Measurements from ENCODE around the gene TAAR1. TPM values are rescaled to one million over a fixed set of nuclear protein-coding genes. Genes with fewer than 3 reads are reported as not detected.

Gene TAAR1
- total and polyA plus RNA-seq, 10 of the 15 experiments (the other 5 are each of a cell fraction or from before 2014, with no cell fraction given), result not detected

DNA sequence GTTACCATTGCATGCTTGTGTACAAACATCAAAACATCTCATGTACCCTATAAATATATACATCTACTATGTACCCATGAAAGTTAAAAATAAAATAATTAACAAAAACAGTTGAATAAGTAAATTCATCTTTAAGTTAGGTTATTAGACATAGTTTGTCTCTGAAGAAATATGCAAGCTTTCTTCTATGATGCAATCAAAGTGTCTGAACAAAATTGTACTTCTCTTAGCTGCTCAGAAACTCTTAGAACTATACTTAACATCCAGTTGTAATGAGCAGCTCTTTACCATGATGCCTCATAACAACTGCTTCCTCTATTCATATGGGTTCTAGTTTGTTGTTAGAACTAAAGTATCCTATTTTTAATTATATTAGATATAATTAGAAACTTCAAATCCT is 49.0 kb upstream of the TAAR1 start:
- ChIA-PET RAD21 (ENCODE audit: unreplicated experiment) (no interaction called here), CTCF (interaction anchor here (0.7 kb wide), 1 partner anchor 8 kb away, joined by 3 read pairs; no protein-coding TSS in a partner anchor), POLR2A (no interaction called here), SMC1A (ENCODE audit: uncharacterized antibody, unreplicated experiment) (no interaction called here)
- TF ChIP-seq, protein P1, sequence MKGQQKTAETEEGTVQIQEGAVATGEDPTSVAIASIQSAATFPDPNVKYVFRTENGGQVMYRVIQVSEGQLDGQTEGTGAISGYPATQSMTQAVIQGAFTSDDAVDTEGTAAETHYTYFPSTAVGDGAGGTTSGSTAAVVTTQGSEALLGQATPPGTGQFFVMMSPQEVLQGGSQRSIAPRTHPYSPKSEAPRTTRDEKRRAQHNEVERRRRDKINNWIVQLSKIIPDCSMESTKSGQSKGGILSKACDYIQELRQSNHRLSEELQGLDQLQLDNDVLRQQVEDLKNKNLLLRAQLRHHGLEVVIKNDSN (IDR thresholded peaks at IDR 0.05; ENCODE audit: borderline replicate concordance, extremely low read length, insufficient read depth, low read depth, low read length), result no peak
- no peak for TF ChIP-seq SIX5 (IDR thresholded peaks at IDR 0.05; ENCODE audit: low read depth, low read length, severe bottlenecking)
- TF ChIP-seq YY1 (IDR thresholded peaks at IDR 0.05; ENCODE audit: low read depth, low read length), result no peak
- TF ChIP-seq NFYB (IDR thresholded peaks at IDR 0.05; ENCODE audit: insufficient read depth, low read depth, low read length), result no peak
- TF ChIP-seq PAX8 (IDR thresholded peaks at IDR 0.05), result no peak
- TF ChIP-seq SPI1 (IDR thresholded peaks at IDR 0.05; ENCODE audit: borderline replicate concordance, insufficient read depth, low read depth, low read length), result no peak
- TF ChIP-seq BHLHE40 (IDR thresholded peaks at IDR 0.05; ENCODE audit: borderline replicate concordance in 1 of 2, low read depth in 2 of 2, low read length in 1 of 2), result no peak
- TF ChIP-seq, protein P2, sequence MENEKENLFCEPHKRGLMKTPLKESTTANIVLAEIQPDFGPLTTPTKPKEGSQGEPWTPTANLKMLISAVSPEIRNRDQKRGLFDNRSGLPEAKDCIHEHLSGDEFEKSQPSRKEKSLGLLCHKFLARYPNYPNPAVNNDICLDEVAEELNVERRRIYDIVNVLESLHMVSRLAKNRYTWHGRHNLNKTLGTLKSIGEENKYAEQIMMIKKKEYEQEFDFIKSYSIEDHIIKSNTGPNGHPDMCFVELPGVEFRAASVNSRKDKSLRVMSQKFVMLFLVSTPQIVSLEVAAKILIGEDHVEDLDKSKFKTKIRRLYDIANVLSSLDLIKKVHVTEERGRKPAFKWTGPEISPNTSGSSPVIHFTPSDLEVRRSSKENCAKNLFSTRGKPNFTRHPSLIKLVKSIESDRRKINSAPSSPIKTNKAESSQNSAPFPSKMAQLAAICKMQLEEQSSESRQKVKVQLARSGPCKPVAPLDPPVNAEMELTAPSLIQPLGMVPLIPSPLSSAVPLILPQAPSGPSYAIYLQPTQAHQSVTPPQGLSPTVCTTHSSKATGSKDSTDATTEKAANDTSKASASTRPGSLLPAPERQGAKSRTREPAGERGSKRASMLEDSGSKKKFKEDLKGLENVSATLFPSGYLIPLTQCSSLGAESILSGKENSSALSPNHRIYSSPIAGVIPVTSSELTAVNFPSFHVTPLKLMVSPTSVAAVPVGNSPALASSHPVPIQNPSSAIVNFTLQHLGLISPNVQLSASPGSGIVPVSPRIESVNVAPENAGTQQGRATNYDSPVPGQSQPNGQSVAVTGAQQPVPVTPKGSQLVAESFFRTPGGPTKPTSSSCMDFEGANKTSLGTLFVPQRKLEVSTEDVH (IDR thresholded peaks at IDR 0.05; ENCODE audit: low read depth, partially characterized antibody), result no peak
- TF ChIP-seq, protein P3, sequence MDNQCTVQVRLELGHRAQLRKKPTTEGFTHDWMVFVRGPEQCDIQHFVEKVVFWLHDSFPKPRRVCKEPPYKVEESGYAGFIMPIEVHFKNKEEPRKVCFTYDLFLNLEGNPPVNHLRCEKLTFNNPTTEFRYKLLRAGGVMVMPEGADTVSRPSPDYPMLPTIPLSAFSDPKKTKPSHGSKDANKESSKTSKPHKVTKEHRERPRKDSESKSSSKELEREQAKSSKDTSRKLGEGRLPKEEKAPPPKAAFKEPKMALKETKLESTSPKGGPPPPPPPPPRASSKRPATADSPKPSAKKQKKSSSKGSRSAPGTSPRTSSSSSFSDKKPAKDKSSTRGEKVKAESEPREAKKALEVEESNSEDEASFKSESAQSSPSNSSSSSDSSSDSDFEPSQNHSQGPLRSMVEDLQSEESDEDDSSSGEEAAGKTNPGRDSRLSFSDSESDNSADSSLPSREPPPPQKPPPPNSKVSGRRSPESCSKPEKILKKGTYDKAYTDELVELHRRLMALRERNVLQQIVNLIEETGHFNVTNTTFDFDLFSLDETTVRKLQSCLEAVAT (IDR thresholded peaks at IDR 0.05), result no peak
- no peak for TF ChIP-seq TCF12 (IDR thresholded peaks at IDR 0.05; ENCODE audit: low read depth, low read length)
- no peak for TF ChIP-seq FOXK2 (IDR thresholded peaks at IDR 0.05)
- no peak for TF ChIP-seq ZNF384 (IDR thresholded peaks at IDR 0.05; ENCODE audit: borderline replicate concordance, low read depth, low read length)
- TF ChIP-seq, protein P4, sequence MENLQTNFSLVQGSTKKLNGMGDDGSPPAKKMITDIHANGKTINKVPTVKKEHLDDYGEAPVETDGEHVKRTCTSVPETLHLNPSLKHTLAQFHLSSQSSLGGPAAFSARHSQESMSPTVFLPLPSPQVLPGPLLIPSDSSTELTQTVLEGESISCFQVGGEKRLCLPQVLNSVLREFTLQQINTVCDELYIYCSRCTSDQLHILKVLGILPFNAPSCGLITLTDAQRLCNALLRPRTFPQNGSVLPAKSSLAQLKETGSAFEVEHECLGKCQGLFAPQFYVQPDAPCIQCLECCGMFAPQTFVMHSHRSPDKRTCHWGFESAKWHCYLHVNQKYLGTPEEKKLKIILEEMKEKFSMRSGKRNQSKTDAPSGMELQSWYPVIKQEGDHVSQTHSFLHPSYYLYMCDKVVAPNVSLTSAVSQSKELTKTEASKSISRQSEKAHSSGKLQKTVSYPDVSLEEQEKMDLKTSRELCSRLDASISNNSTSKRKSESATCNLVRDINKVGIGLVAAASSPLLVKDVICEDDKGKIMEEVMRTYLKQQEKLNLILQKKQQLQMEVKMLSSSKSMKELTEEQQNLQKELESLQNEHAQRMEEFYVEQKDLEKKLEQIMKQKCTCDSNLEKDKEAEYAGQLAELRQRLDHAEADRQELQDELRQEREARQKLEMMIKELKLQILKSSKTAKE (IDR thresholded peaks at IDR 0.05; ENCODE audit: low read depth, poor library complexity, severe bottlenecking), result no peak
- TF ChIP-seq CBFB (IDR thresholded peaks at IDR 0.05; ENCODE audit: low read depth), result no peak
- TF ChIP-seq POU2F2 (IDR thresholded peaks at IDR 0.05; ENCODE audit: borderline replicate concordance, low read depth, low read length), result no peak
- TF ChIP-seq RAD51 (IDR thresholded peaks at IDR 0.05), result no peak
- ATAC-seq, result no peak
- no peaks in the 10 kb centered on the region for H3K4me1 ChIP-seq (ENCODE audit: control insufficient read depth, insufficient read depth, low read length)
- H3K27ac ChIP-seq (ENCODE audit: control insufficient read depth, insufficient read depth), result no peak overlapping the region
- in situ Hi-C loops (cut with MboI) (no loop called here), intact Hi-C loops (cut with micrococcal nuclease; ENCODE audit: unreplicated experiment) (no loop called here)
- H3K27me3 ChIP-seq (replicated peaks in 1 of 2; ENCODE audit: control insufficient read depth in 2 of 2, insufficient read depth in 2 of 2, low read length in 1 of 2), result 0 out of 4 replicates have a peak, but pooled peaks cover 0 to 2% of the 10 kb centered on the region in 2 experiments
- H3K4me2 ChIP-seq (ENCODE audit: control insufficient read depth, insufficient read depth), result no peak overlapping the region
- no TSS peak for BruUV-seq (replicated peaks)
- no peak overlapping the region for H2AFZ ChIP-seq (ENCODE audit: control insufficient read depth, low read depth, low read length)
- no peak overlapping the region for H3K4me3 ChIP-seq
- no peak overlapping the region for H3K9ac ChIP-seq (ENCODE audit: control insufficient read depth, insufficient read depth, low read length)
- no peaks in the 10 kb centered on the region for H3K79me2 ChIP-seq (ENCODE audit: control insufficient read depth, insufficient read depth, low read length)
- H3K36me3 ChIP-seq (ENCODE audit: control insufficient read depth in 2 of 2, insufficient read depth in 2 of 2, low read length in 1 of 2), result no peaks in the 10 kb centered on the region
- no peaks in the 10 kb centered on the region for H4K20me1 ChIP-seq (ENCODE audit: control insufficient read depth, insufficient read depth)
- no peak for DNase-seq (ENCODE audit: low read depth, low spot score)
- no peaks in the 10 kb centered on the region; the same call in 2 of the 3 replicates for H3K9me3 ChIP-seq (replicated peaks; ENCODE audit: control insufficient read depth, insufficient read depth, low read length)
- FAIRE-seq, result no peak
